Esophagus muscularis mucosa (tissue), 3 donors: ENCODE results near the gene DAPK1.

ENCODE experiments used
- CTCF ChIP-seq, 3 experiments: fragments of 200-600 bp in 2 of 3; fragments of 450-650 bp in 1 of 3; sonication (generic) in 2 of 3; IDR thresholded peaks; one replicate each; pipeline ENCODE4 v1.5.1; 2017 to 2019; ENCODE audit warnings: antibody characterized with exemption in 3 of 3, mild to moderate bottlenecking in 2 of 3, moderate library complexity in 1 of 3
- POLR2A ChIP-seq: fragments of 450-650 bp; IDR thresholded peaks from one replicate; pipeline ENCODE4 v1.6.1; 2017; ENCODE audit warnings: antibody characterized with exemption, moderate library complexity, mild to moderate bottlenecking, low read depth
- POLR2AphosphoS5 ChIP-seq, 2 donors: sonication (generic); formaldehyde crosslinking; IDR thresholded peaks; one replicate each; pipeline ENCODE4 v1.6.1; 2017; ENCODE audit warnings: antibody characterized with exemption in 2 of 2

GRCh38 chr9:87554976-87555375, 57.3 kb downstream of the DAPK1 start:
- TF ChIP-seq CTCF (IDR thresholded peaks at IDR 0.05): no peak
- TF ChIP-seq POLR2AphosphoS5 (IDR thresholded peaks at IDR 0.05): no peak
- no peak for TF ChIP-seq POLR2A
